GM18511 (cell line): ENCODE data around the gene NXT1.
"Not testable (repeated sequence)": the region's sequence is repeated elsewhere in the genome, so short reads cannot be mapped to it uniquely, and the experiment has no call there.

Source experiments
- ATAC-seq: cut with Tn5 transposase; IDR thresholded peaks from one replicate; pipeline ENCODE4 v1.9.1; 2021; ENCODE audit warnings: mild to moderate bottlenecking, moderate library complexity; ENCODE audit not compliant: unreplicated experiment

Gene NXT1

DNA sequence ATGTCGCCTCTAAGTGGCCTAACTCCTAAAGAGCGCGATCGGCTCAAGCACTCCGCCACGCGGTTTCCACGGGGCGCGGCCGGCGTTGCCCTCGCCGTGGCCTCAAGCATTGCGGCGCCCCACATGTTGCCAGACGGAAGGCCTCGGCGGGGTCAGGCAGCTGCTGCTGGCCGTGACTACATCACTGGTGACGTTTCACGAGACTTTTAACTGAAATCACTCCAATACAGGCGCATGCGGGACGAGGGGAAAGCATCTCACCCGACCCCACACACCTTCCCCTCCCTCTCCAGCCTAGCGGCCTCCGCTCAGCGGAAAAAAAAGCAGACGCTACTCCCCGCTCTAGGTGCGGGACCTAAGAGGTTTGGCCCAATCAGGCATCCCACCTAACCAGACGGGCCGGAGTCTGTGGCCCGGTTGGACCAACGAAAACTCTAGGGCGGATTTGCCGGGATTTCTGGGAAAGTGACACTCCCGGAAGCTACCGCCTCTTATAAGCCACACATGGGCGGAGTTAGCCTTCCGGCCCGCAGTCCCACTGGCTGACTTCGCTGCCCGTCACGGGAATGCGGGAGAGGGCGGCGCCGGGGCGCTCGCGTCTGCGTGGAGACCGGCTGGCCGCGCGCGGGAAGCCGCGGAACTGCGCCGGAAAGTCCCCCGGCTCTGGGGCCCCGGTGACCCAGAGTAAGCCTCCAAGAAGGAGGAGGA is at the start of gene NXT1:
Gene NXT1 (plus strand): TSS at position 596 of the 708 bp plus-strand sequence. CDS start 3,251 bp downstream, outside the sequence.
- peak; percentile 86 for ATAC-seq

- no peak for ATAC-seq
Measured at GRCh38 chr20:23301436-23302050, 49.0 kb upstream of the NXT1 start.

DNA sequence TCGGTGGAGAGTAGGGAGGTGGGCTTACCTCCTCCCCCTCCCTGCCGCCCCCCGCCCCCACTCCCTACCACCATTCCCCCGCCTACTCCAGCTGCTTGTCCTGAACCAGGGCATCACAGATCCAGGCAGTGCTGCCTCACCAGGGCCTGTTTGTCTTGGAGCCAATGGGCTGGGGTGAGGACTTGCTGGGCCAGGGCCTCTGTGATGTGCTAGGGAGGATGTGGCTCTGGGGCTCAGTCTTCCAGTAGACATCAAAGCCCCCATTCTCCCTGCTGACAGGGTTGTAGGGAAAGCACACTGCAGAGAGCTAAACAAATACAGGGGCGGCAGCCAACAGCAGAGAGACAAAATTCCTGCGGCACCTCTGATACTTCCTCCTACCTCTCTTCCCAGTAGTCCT is 48.2 kb upstream of the NXT1 start:
- no peak for ATAC-seq

GRCh38 chr20:23302801-23303200 is 47.8 kb upstream of the NXT1 start:
- no peak for ATAC-seq

- no peak for ATAC-seq
Measured at GRCh38 chr20:23303325-23304102, 47.1 kb upstream of the NXT1 start.

GRCh38 chr20:23304616-23305015 is 46.0 kb upstream of the NXT1 start:
- no peak for ATAC-seq

DNA sequence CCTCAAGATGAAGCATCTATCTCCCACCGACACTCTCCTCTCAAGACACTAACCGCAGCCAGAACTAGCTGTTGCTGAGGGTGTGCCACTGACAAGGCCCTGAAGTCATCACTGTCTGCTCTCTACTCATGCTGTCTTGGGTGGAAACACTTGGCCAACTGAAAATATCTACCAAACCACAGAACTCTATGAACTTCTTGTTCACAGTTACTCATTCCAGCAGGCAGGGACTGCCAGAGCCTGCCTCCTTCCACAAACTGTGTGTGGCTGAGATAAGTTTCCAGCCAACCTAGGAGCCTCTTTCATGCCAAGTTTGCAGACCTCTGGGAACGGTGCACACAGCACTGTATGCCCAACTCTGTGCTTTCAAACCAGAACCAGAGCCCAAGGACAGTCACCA is 45.5 kb upstream of the NXT1 start:
- ATAC-seq: no peak

DNA sequence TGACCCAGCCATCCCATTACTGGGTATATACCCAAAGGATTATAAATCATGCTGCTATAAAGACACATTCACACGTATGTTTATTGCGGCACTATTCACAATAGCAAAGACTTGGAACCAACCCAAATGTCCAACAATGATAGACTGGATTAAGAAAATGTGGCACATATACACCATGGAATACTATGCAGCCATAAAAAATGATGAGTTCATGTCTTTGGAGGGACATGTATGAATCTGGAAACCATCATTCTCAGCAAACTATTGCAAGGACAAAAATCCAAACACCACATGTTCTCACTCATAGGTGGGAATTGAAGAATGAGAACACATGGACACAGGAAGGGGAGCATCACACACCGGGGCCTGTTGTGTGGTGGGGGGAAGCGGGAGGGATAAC is 43.2 kb upstream of the NXT1 start:
- ATAC-seq: not testable (repeated sequence)

- no peak for ATAC-seq
Measured at GRCh38 chr20:23308024-23308423, 42.6 kb upstream of the NXT1 start.

- no peak for ATAC-seq
Measured at GRCh38 chr20:23308908-23309307, 41.7 kb upstream of the NXT1 start.

DNA sequence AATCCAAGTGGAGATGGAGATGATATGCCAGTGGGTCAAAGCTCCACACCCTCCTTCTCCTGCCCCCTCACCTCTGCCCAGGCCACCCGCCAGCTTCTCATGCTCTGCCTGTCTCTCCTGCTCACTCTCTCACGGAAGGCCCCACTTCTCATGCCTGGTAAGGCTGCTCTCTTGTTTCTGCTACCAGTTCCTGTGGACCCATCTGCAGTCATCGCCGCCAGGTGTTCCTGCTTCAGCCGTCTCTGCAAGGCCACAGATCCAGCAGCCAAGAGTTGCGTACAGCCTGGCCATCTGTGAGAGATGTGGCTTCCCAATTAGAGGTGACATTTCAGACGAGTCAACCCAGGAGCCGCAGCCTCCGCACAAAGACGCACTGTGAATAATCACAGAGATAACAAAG is 40.8 kb upstream of the NXT1 start:
- ATAC-seq: no peak

DNA sequence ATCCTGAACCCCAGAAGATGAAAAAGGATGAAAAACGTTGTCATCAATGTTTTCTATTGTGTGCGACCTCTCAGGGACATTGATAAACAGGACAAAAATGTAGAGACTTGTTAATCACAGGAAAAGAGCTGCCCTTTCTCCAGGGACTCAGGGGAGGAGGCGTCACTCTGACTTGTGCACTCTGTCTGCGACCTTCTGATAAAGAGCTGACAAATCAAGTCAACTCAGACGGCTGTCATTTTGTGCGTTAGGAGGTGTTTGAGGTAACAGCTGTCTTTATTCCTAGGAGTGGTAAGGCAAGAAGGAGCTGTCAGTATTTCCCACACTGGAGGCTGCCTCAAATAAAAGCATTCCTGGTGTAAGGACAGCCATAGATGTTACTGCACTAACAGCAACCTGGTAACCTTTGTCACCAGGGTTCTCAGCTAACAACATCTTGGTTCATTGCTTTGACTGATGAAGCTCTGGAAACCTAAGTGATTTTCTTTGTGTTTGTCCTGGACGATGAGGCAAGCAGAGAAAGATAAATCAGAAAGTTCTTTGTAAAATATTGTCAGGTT is 38.6 kb upstream of the NXT1 start:
- no peak for ATAC-seq

- ATAC-seq: no peak
Measured at GRCh38 chr20:23313271-23313670, 37.3 kb upstream of the NXT1 start.

- no peak for ATAC-seq
Measured at GRCh38 chr20:23314699-23315098, 35.9 kb upstream of the NXT1 start.

DNA sequence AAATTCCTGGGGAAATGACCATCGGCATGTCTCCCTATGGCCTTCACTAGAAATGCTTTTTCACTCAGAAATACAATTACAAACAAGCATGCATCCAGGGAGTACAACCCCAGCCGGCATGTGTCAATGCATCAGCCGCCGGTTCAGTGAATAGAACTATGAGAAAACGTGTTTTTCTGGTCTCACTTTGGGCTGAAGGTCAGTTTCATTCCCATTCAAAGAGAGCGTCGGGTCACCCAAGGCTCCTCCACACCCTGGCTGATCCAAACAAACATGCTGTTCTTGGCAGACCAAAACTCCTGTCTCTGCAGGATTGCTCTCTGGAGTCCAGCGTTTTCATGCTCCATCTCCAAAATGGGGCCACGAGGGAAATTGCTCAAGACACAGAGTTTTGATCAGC is 35.5 kb upstream of the NXT1 start:
- ATAC-seq: no peak

DNA sequence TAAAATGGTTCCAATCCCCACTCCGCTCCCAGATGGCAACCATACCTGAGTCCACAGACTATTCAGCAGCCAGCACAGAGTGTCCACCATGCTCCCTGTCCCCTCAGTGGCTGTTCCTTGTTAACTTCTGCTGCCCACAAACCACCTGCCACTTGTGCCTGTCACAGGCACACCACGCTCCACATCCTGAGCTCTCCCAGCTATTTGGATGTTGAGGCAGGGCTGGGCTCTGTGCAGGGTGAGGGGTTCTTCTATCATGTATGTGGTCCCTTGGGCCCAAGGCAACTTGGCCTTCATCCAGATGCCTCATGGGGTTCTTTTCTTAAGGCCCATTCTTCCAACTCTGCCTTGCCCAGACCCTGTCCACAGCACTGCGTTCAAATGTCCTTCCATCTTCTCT is 34.0 kb upstream of the NXT1 start:
- ATAC-seq: no peak

DNA sequence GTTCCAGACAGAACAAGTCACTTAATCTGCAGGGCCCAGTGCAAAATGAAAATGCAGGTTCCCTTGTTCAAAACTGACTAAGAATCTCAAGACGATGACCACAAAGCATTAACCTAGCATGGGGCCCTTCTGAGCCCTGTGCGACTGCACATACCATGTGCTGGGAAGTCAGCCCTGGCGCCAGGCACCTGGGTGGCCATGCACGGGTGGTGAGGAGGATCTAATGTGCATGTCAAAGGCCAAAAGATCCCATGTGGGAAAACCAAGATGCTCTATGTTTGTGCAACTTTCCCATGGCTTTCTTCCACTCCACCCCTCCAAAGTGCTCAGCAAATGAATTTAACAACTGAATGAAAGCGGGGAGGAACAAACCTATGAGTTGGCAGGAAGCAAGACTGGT is 33.5 kb upstream of the NXT1 start:
- ATAC-seq: no peak

DNA sequence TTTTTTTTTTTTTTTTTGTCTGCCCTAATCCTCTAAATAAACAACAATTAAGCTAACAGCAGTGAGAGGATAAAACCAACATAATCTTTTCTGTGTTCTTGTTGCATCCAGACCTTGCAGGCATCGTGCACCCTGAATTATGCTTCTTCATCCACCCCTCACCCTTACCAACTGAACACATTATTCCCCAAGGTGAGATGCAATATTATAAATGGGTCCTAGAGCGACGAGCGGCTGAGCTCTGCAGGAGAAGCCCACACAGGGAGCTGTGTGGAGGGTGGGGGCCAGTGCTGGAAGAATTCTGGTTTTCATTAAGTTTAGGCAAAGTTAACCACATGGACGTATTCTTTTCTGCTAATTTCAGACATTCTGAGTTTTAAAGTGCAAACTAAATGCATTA is 32.2 kb upstream of the NXT1 start:
- ATAC-seq: no peak

GRCh38 chr20:23320317-23320716 is 30.3 kb upstream of the NXT1 start:
- no peak for ATAC-seq

GRCh38 chr20:23325107-23325506 is 25.5 kb upstream of the NXT1 start:
- ATAC-seq: no peak

- ATAC-seq: no peak
Measured at GRCh38 chr20:23326774-23327173, 23.8 kb upstream of the NXT1 start.
